HS-5 (cell line): ENCODE measurements around the gene KAZN.

Source experiments
- DNase-seq: peaks from one replicate; pipeline ENCODE4 v3.0.0-alpha.2; 2012; ENCODE audit warnings: low read depth

The KAZN gene

GRCh38 chr1:15065291-15065690, 466.8 kb downstream of the KAZN start:
- DNase-seq, result no peak

DNA sequence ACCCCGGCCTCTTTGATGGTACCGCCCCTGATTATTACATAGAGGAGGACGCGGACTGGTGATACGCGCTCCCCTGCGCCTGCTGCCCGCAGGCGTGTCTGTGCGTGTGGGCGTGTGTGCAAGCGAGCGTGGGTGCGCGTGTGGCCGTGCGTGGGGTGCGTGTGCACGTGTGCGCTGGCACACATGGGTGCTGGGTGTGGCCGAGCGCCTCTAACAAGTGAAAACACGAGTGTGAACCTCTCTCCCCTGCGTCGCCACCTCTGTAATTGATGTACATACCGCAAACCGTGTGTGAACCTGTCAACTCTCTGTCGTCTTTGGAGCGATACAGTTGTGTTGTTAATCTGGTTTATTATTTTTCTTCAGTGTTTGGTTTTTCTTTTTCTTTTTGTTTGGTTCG, 467.3 kb downstream of the KAZN start:
- no peak for DNase-seq

- DNase-seq, result no peak
Observed at GRCh38 chr1:15066191-15066590, 467.7 kb downstream of the KAZN start.

DNA sequence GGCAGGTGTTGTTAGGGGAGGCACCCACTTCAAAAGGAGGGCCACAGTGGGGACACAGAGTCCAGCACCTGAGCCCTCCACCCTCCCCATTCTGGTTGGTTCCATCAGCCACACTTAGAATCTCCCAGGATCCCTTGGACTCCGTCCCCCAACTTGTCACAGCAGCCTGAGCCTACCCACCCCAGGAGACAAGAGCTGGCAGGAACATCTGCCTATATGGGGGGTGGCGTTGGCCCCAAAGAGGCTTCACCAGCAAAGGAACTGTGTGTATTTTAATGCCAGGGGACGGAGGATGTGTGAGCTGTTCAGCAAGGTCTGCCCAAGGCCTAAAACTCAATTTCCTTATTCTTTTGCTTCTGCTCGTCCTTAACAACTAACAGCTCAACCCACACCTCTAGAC, 468.7 kb downstream of the KAZN start:
- DNase-seq, result no peak

DNA sequence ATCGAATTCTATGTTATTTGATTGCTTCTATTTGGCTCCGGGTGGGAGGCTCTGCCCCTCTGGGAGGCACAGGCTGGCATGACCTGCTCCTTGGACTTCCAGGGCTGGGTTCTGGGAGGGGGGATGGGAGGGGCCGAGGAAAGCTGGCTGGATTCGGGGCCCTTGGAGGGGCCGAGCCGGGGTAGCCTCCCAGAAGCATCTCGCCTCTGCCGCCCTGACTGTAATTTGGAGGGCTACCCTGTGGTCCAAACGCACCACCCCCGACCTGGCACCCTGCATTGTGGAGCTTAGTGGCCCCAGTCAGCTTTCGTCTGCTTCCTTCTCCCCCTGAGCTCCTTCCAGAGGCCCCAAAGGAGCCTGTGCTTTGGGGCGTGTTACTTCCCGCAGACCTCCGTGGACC, 469.7 kb downstream of the KAZN start:
- DNase-seq, result no peak

GRCh38 chr1:15068997-15069396, 470.5 kb downstream of the KAZN start:
- DNase-seq, result no peak

GRCh38 chr1:15070145-15070748, 471.8 kb downstream of the KAZN start:
- no peak for DNase-seq

- no peak for DNase-seq
Observed at GRCh38 chr1:15071936-15072335, 473.5 kb downstream of the KAZN start.

DNA sequence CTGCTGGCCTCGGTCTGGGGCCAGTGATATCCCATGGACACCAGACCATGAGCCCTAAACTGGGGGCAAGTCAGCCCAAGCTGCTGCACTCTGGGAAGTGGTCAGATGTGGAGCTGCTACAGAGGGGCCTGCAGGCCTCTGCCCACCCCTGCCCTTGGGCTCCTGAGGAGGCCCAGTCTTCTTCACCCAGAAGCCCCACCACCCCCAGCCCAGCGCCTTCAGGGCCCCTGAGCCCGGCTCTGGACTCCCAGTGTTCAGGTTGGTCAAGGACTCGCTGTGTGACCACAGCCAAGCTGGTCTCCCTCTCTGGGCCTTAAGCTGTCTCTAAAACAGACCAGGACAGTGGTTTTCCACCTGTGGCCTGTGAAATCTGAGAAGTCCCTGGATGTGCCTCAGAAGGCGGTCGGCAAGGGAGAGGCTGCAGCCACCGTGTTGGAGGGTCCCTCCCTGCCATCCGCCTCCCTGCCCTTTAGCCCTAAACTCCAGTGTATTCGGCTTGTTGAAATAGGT, 475.4 kb downstream of the KAZN start:
- no peak for DNase-seq

GRCh38 chr1:15075175-15075574, 476.7 kb downstream of the KAZN start:
- DNase-seq, result no peak

DNA sequence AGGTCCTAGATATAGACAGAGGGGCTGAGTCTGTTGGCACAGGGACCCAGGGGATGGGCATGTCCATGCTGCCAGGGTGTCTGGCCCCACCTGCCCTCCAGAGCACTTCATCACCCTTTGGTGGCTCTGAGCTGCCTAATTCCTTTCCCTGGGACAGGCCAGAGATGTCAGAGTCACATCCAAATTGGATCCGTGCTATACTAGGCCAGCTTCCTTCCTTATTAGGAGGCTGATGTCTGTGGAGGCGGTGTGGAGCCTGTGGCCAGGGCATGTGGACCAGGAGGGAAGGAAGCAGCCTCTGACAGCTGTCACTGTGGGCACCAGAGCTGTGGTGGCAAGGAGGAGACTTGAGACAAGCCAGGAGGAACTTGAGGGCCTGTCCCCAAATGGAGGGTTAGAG, 477.3 kb downstream of the KAZN start:
- DNase-seq, result no peak

GRCh38 chr1:15076807-15077206, 478.3 kb downstream of the KAZN start:
- no peak for DNase-seq

- no peak for DNase-seq
Observed at GRCh38 chr1:15077384-15077783, 478.9 kb downstream of the KAZN start.

GRCh38 chr1:15080328-15081007, 482.0 kb downstream of the KAZN start:
- DNase-seq, result no peak

DNA sequence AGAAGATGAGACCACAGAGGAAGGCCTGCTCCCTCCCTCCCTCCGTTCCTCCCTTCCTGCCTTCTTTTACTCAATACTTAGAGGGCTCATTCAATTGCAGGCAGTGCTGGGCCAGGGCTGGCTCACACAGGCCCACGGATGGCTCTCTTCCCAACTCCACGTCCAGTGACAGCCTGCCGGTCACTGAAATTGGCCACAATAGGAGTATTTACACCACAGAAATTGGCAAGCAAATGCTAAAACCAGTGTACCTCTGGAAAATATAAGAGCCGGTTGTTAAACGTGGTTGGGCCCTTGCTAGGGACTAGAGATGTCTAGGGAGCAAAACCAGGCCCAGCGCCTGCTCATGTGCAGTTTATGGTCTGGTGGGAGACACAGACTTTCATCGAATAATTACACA, 482.6 kb downstream of the KAZN start:
- no peak for DNase-seq

- no peak for DNase-seq
Observed at GRCh38 chr1:15083578-15083977, 485.1 kb downstream of the KAZN start.

DNA sequence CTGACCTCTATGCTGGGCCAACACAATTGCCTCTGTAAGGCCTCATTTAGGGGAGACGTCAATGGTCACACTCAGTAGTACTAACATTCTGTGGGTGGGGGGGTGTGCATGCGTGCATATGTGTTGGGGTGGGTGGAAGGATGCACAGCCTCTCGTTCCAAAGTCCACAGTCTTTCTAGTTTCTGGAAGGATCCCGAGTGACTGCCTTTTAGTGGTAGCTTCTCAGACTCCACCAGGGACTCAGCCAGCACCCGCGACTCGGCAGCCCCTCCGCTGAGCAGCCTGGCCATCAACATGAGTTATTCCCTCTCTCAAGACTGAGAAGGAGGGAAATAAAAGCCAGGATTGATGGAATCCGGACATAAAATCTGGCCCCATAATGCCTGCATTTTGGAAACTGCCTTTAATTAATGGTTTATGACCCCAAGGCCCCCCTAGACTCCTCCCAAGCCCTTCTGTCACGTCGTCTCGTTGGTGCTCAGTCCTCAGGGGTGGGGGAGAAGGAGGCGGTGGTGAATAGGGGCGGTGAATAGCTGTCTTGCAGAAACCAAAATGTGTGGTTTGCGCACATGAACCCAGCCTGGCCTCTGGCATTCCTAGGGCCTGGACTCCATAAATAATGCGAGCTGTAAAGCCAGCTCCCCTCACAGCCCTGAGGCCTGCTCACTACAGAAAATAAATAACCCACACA, 489.9 kb downstream of the KAZN start:
- DNase-seq, result no peak

- DNase-seq, result no peak
Observed at GRCh38 chr1:15089258-15089992, 490.9 kb downstream of the KAZN start.

DNA sequence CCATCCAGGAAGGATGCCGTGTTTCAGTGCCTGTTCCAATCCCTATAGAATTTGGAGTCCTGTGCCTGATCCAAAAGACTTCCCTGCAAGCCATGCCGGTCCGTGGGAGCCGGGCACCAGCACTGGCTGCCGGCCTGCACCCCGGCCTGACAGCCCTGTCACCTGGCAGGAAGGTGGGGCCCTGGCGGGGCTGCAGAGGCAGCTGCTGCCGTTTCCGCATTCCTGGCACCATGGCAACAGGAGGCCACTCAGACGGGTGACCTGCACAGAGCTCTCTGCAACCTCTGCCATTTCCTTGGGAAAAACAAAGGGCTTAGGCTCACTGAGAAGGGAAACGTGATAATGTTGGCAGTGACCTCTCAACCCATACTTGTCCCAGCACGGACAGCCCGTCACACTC, 491.9 kb downstream of the KAZN start:
- no peak for DNase-seq

DNA sequence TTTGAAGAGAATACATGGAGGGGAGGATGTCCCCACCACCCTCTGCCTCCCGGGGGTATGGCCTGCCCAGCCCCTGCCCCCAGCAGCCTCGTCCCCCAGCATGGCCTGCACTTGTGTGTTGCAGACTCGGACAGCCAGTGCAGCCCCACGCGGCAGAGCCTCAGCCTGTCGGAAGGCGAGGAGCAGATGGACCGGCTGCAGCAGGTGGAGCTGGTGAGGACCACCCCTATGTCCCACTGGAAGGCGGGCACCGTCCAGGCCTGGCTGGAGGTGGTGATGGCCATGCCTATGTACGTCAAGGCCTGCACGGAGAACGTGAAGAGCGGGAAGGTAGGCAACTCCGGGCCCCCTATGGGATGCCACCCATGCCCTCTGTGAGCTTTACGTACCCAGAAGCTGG, 495.6 kb downstream of the KAZN start:
- no peak for DNase-seq

GRCh38 chr1:15094719-15095495, 496.4 kb downstream of the KAZN start:
- no peak for DNase-seq

- DNase-seq, result no peak
Observed at GRCh38 chr1:15095496-15095875, 497.0 kb downstream of the KAZN start.
